GM12878 (cell line): ENCODE results near the gene SLC43A1. TPM values are rescaled to one million over a fixed set of nuclear protein-coding genes. Genes with fewer than 3 reads are reported as not detected.

Source experiments
- ATAC-seq: fragments of 200-7000 bp; cut with Tn5 transposase; 3 replicates; pipeline ENCODE4 v1.9.1; 2020; ENCODE audit warnings: mild to moderate bottlenecking, moderate library complexity
- BruUV-seq: library from RNA; stranded (reverse); fragments of 400-500 nt; replicated peaks from 2 replicates; lab custom pipeline; 2021; lab: Mats Ljungman, UMichigan
- CTCF ChIA-PET: fragments of 300-600 bp; sonication (Branson Sonifier 250); formaldehyde crosslinking; extraction: SDS; loops from one replicate; lab custom pipeline; 2021; ENCODE audit warnings: inconsistent platforms; lab: Yijun Ruan, JAX
- POLR2A ChIA-PET: fragments of 350-600 bp; formaldehyde crosslinking; extraction: SDS; loops from one replicate; lab custom pipeline; 2021; ENCODE audit warnings: inconsistent platforms; lab: Charles Lee
- RAD21 ChIA-PET: fragments of 300-600 bp; sonication (Branson Sonifier 250); formaldehyde crosslinking; loops from one replicate; lab custom pipeline; 2023; ENCODE audit warnings: antibody characterized with exemption; ENCODE audit not compliant: unreplicated experiment; lab: Charles Lee
- SMC1A ChIA-PET: fragments of 300-600 bp; sonication (Branson Sonifier 250); formaldehyde crosslinking; loops from one replicate; lab custom pipeline; 2023; ENCODE audit not compliant: unreplicated experiment, uncharacterized antibody; lab: Charles Lee
- DNase-seq: peaks from one replicate; pipeline ENCODE4 v3.0.0-alpha.2; 2011; ENCODE audit warnings: low read depth, low spot score
- FAIRE-seq: peaks from 3 replicates; lab custom pipeline; 2011; peaks lifted over from hg19 to GRCh38; lab: Jason Lieb, UNC
- H2AFZ ChIP-seq: 2 replicates; pipeline ENCODE4 v1.6.0; 2011; ENCODE audit warnings: low read depth, low read length, control low read depth; ENCODE audit not compliant: control insufficient read depth
- H3K27ac ChIP-seq: 2 replicates; pipeline ENCODE4 v1.5.1; 2011; ENCODE audit warnings: control low read depth; ENCODE audit not compliant: control insufficient read depth, insufficient read depth
- H3K27me3 ChIP-seq, 2 experiments: replicated peaks in 1 of 2; 2 replicates each; pipeline versions ENCODE4 v1.6.0 to v1.6.1; 2011; ENCODE audit warnings: low read length in 1 of 2; ENCODE audit not compliant: control insufficient read depth in 2 of 2, insufficient read depth in 2 of 2
- H3K36me3 ChIP-seq, 2 experiments: 2 replicates each; pipeline ENCODE4 v1.5.1; 2011; ENCODE audit warnings: low read length in 1 of 2; ENCODE audit not compliant: control insufficient read depth in 2 of 2, insufficient read depth in 2 of 2
- H3K4me1 ChIP-seq: 2 replicates; pipeline ENCODE4 v1.6.1; 2011; ENCODE audit warnings: mild to moderate bottlenecking, low read length, moderate library complexity, mixed read lengths; ENCODE audit not compliant: control insufficient read depth, insufficient read depth
- H3K4me2 ChIP-seq: 2 replicates; pipeline ENCODE4 v1.6.0; 2011; ENCODE audit warnings: control low read depth; ENCODE audit not compliant: control insufficient read depth, insufficient read depth
- H3K4me3 ChIP-seq: fragments of 200-600 bp; sonication (generic); 2 replicates; pipeline ENCODE4 v1.5.1; 2016
- H3K79me2 ChIP-seq: 2 replicates; pipeline ENCODE4 v1.6.0; 2011; ENCODE audit warnings: low read length; ENCODE audit not compliant: control insufficient read depth, insufficient read depth
- H3K9ac ChIP-seq: 2 replicates; pipeline ENCODE4 v1.8.0; 2011; ENCODE audit warnings: low read length, control low read depth, mixed read lengths; ENCODE audit not compliant: control insufficient read depth, insufficient read depth
- H3K9me3 ChIP-seq: replicated peaks from 3 replicates; pipeline ENCODE4 v1.5.1; 2011; ENCODE audit warnings: mild to moderate bottlenecking, low read length; ENCODE audit not compliant: control insufficient read depth, insufficient read depth
- H4K20me1 ChIP-seq: 2 replicates; pipeline ENCODE4 v1.6.0; 2011; ENCODE audit not compliant: control insufficient read depth, insufficient read depth
- BCL11A ChIP-seq: IDR thresholded peaks from 2 replicates; pipeline ENCODE4 v1.6.1; 2011; ENCODE audit warnings: low read depth, low read length
- BHLHE40 ChIP-seq, 2 experiments: fragments of 450-650 bp in 1 of 2; IDR thresholded peaks; 2 replicates each; pipeline ENCODE4 v1.6.1; 2011 to 2017; ENCODE audit warnings: low read depth in 2 of 2, borderline replicate concordance in 1 of 2, improper control_type of control experiment in 1 of 2, low read length in 1 of 2, mild to moderate bottlenecking in 1 of 2
- CHD2 ChIP-seq: IDR thresholded peaks from 2 replicates; pipeline ENCODE4 v1.6.1; 2011; ENCODE audit warnings: low read depth, low read length, improper control_type of control experiment, borderline replicate concordance
- EED ChIP-seq: sonication (generic); IDR thresholded peaks from 2 replicates; pipeline ENCODE4 v1.6.1; 2016; ENCODE audit warnings: antibody characterized with exemption, low read depth
- EP300 ChIP-seq, 2 experiments: fragments of 150-350 bp in 1 of 2; IDR thresholded peaks; 2 replicates each; pipeline ENCODE4 v1.6.1; 2011 to 2012; ENCODE audit warnings: low read depth in 2 of 2, low read length in 2 of 2, borderline replicate concordance in 1 of 2, improper control_type of control experiment in 1 of 2, inconsistent platforms in 1 of 2; ENCODE audit not compliant: control insufficient read depth in 1 of 2
- EZH2 ChIP-seq: IDR thresholded peaks from 2 replicates; pipeline ENCODE4 v1.6.1; 2012; ENCODE audit warnings: low read depth, mild to moderate bottlenecking, control low read depth, inconsistent platforms, low read length, borderline replicate concordance; ENCODE audit not compliant: control insufficient read depth
- FOS ChIP-seq: IDR thresholded peaks from 3 replicates; pipeline ENCODE4 v1.6.1; 2011; ENCODE audit warnings: borderline replicate concordance; ENCODE audit not compliant: insufficient read length; ENCODE audit errors: extremely low read depth
- GATAD2B ChIP-seq: fragments of 450-650 bp; conservative IDR thresholded peaks from 2 replicates; pipeline ENCODE4 v1.6.1; 2017; ENCODE audit warnings: low read depth, mild to moderate bottlenecking, moderate library complexity
- KAT2A ChIP-seq: conservative IDR thresholded peaks from 2 replicates; pipeline ENCODE4 v1.6.1; 2011; ENCODE audit warnings: low read depth, low read length; ENCODE audit not compliant: control insufficient read depth
- MYB ChIP-seq: fragments of 150-350 bp; IDR thresholded peaks from 2 replicates; pipeline ENCODE4 v1.6.1; 2014; ENCODE audit warnings: mild to moderate bottlenecking, low read depth, low read length, borderline replicate concordance
- NFYA ChIP-seq: IDR thresholded peaks from 2 replicates; pipeline ENCODE4 v1.6.1; 2011; ENCODE audit warnings: low read depth, mild to moderate bottlenecking, low read length, improper control_type of control experiment, borderline replicate concordance
- PAX8 ChIP-seq: fragments of 450-650 bp; IDR thresholded peaks from 2 replicates; pipeline ENCODE4 v1.6.1; 2017; ENCODE audit warnings: mild to moderate bottlenecking, moderate library complexity
- PML ChIP-seq: IDR thresholded peaks from 2 replicates; pipeline ENCODE4 v1.6.1; 2012; ENCODE audit warnings: low read length, inconsistent platforms
- POLR2AphosphoS2 ChIP-seq: IDR thresholded peaks from 2 replicates; pipeline ENCODE4 v1.6.1; 2011; ENCODE audit warnings: low read depth, mild to moderate bottlenecking, low read length, improper control_type of control experiment, moderate library complexity
- RELA ChIP-seq: fragments of 450-650 bp; IDR thresholded peaks from 2 replicates; pipeline ENCODE4 v1.8.0; 2014; ENCODE audit warnings: borderline replicate concordance; ENCODE audit not compliant: partially characterized antibody
- RUNX3 ChIP-seq: IDR thresholded peaks from 2 replicates; pipeline ENCODE4 v1.6.1; 2012; ENCODE audit warnings: low read length, inconsistent platforms
- SP1 ChIP-seq: IDR thresholded peaks from one replicate; pipeline ENCODE4 v1.6.1; 2011; ENCODE audit warnings: low read depth, low read length
- TARDBP ChIP-seq: IDR thresholded peaks from 2 replicates; pipeline ENCODE4 v1.6.1; 2016; ENCODE audit warnings: borderline replicate concordance
- YY1 ChIP-seq: IDR thresholded peaks from 2 replicates; pipeline ENCODE4 v1.6.1; 2011; ENCODE audit warnings: low read depth, mild to moderate bottlenecking, low read length
- WGBS: methylation state at CpG from one replicate; pipeline ENCODE4 v1.1.6; 2016; ENCODE audit warnings: low lambda C conversion rate; ENCODE audit not compliant: insufficient replicate concordance, insufficient coverage; ENCODE audit errors: missing lambda C conversion rate; 5-methylcytosine and 5-hydroxymethylcytosine counted together
- in situ Hi-C: fragments of 300-500 bp; cut with MboI; formaldehyde crosslinking; loops from 9 replicates; pipeline ENCODE4 v1.14.3; 2018; ENCODE audit warnings: mixed read lengths
- intact Hi-C: fragments of 100-400 bp; cut with micrococcal nuclease; formaldehyde crosslinking; loops from one replicate; pipeline ENCODE4 v1.14.2; 2022; ENCODE audit not compliant: unreplicated experiment
- polyA plus RNA-seq, 11 experiments: library from polyadenylated mRNA; depleted of rRNA in 4 of 11; unstranded in 6 of 11; stranded (reverse) in 5 of 11; fragments of >200 nt; fragmentation: Nextera tagmentation in 4 of 11; fragmentation: Illumina TruSeq in 1 of 11; extraction: Ambion mirVana in 4 of 11; extraction: Trizol in 1 of 11; gene quantifications; 1 replicate in 1 of 11; 2 replicates in 10 of 11; pipeline versions ENCODE4 v1.2.1 to v1.2.3, GENCODE V29; 2011 to 2016; ENCODE audit warnings: inconsistent platforms in 2 of 11, missing spikeins in 2 of 11, low read depth in 1 of 11
- total RNA-seq, 4 experiments: library from RNA; depleted of rRNA in 3 of 4; stranded (reverse); fragments of >200 nt in 3 of 4; fragmentation: Illumina TruSeq in 1 of 4; extraction: Trizol in 1 of 4; gene quantifications; 2 replicates each; pipeline versions ENCODE4 v1.2.1 to v1.2.3, GENCODE V29; 2013 to 2021
- TF ChIP-seq, protein P1 (sequence below): fragments of 450-650 bp; IDR thresholded peaks from 2 replicates; pipeline ENCODE4 v1.6.1; 2018; ENCODE audit warnings: mild to moderate bottlenecking, low read depth, moderate library complexity; ENCODE audit not compliant: partially characterized antibody

Gene SLC43A1
- total and polyA plus RNA-seq, 10 of the 15 experiments (the other 5 are each of a cell fraction or from before 2014, with no cell fraction given) = 1.0 to 17.8 (median 12.6) TPM

DNA sequence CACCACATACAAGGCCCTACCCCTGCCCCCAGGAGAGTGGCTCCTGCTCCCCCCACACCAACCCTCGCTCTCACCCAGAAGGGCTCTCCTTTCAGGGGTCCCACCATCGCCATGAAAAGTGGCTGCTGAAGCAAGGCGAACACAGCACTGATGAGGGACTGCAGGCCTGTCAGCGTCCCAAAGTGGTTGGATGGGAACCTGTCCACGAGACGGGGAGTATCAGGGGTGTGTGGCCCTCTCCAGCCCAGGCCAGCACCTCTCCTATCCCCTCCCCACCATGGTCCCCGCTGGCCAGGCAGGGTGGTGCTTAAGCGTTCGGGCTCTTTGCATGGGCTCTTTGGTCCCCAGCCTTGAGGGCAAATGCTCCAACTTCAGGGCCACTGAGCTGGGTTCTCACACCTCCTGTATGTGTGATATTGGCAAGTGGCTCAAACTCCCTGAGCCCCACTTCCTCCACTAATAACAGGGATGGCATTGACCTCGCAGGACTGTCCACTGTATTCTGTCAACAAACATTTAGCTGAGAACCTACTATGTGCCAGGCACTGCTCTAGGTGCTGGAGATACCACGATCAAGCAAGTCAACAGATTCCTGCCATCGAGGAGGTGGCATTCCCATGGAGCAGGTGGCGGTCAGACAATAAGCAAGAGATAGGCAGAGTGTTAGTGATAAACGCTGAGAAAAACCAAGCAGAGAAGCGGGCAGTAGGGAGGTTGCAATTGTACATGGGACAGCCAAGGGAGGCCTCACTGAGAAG lies 28.3 kb downstream of the SLC43A1 start:
- ChIA-PET RAD21 (no interaction called here), CTCF (interaction anchor here (11.8 kb wide), 1 partner anchor 41 kb away, joined by 396 read pairs; the partner anchor contains the start of gene TIMM10)

More for the DNA sequence above, 28.3 kb downstream of the SLC43A1 start:
- no peak overlapping the region for H3K9ac ChIP-seq
- ChIA-PET POLR2A (no interaction called here), SMC1A (interaction anchor here (1.2 to 1.7 kb wide), 2 partner anchors 30 to 155 kb away, joined by 3 to 6 read pairs; no protein-coding TSS in a partner anchor)
- H3K9me3 ChIP-seq = no peaks in the 10 kb centered on the region
- intact Hi-C loops (no loop called here), in situ Hi-C loops (loop anchor here (25.0 kb wide), 1 partner anchor 650 kb away; no protein-coding TSS in a partner anchor)
- peaks cover 4 to 5% of the 10 kb centered on the region in 2 experiments for H3K36me3 ChIP-seq
- no TSS peak for BruUV-seq
- 92% methylated on average over 15 of the region's 15 CpGs for WGBS
- TF ChIP-seq BCL11A (no peak), POLR2AphosphoS2 (no peak), EZH2 (no peak), GATAD2B (no peak), MYB (no peak), EED (no peak), SP1 (no peak), CHD2 (no peak), NFYA (no peak), BHLHE40 (IDR thresholded peaks at IDR 0.05; ENCODE audit: borderline replicate concordance in 1 of 2, low read depth in 2 of 2, low read length in 1 of 2) (no peak), TARDBP (no peak), YY1 (no peak), PAX8 (no peak), KAT2A (no peak), FOS (no peak), EP300 (IDR thresholded peaks at IDR 0.05; ENCODE audit: borderline replicate concordance in 1 of 2, control insufficient read depth in 1 of 2, low read depth in 2 of 2, low read length in 2 of 2) (no peak), RUNX3 (no peak), RELA (no peak), PML (no peak)
- TF ChIP-seq, protein P1, sequence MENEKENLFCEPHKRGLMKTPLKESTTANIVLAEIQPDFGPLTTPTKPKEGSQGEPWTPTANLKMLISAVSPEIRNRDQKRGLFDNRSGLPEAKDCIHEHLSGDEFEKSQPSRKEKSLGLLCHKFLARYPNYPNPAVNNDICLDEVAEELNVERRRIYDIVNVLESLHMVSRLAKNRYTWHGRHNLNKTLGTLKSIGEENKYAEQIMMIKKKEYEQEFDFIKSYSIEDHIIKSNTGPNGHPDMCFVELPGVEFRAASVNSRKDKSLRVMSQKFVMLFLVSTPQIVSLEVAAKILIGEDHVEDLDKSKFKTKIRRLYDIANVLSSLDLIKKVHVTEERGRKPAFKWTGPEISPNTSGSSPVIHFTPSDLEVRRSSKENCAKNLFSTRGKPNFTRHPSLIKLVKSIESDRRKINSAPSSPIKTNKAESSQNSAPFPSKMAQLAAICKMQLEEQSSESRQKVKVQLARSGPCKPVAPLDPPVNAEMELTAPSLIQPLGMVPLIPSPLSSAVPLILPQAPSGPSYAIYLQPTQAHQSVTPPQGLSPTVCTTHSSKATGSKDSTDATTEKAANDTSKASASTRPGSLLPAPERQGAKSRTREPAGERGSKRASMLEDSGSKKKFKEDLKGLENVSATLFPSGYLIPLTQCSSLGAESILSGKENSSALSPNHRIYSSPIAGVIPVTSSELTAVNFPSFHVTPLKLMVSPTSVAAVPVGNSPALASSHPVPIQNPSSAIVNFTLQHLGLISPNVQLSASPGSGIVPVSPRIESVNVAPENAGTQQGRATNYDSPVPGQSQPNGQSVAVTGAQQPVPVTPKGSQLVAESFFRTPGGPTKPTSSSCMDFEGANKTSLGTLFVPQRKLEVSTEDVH = no peak
- H2AFZ ChIP-seq = no peak overlapping the region
- no peaks in the 10 kb centered on the region for H4K20me1 ChIP-seq
- no peak overlapping the region for H3K27ac ChIP-seq
- no peak overlapping the region for H3K4me2 ChIP-seq
- FAIRE-seq (no peak), DNase-seq (no peak), ATAC-seq (no peak)
- H3K27me3 ChIP-seq = no peaks in the 10 kb centered on the region
- H3K4me3 ChIP-seq = no peak overlapping the region
- peaks cover 13% of the 10 kb centered on the region for H3K4me1 ChIP-seq
- H3K79me2 ChIP-seq = no peaks in the 10 kb centered on the region
